ENCODE measurements around the gene CLIC5.

DNA sequence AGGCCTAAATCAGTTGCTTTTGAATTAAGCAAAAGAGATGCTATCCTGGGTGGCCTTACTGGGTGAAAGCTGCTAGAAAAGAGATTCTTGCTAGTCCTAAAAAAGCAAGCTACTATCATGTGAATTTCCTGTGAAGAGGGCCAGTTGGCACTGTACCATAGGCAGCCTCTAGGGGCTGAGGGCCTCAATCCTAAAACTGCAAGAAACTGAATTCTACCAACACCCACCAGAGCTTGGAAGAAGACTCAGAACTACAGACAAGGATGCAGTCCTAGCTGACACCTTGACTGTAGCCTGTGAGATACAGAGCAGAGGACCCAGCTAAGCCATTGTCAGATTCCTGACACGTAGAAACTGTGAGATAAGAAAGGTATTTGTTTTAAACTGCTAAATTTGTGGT is 24.5 kb downstream of the CLIC5 start:
- TF ChIP-seq, protein P1, sequence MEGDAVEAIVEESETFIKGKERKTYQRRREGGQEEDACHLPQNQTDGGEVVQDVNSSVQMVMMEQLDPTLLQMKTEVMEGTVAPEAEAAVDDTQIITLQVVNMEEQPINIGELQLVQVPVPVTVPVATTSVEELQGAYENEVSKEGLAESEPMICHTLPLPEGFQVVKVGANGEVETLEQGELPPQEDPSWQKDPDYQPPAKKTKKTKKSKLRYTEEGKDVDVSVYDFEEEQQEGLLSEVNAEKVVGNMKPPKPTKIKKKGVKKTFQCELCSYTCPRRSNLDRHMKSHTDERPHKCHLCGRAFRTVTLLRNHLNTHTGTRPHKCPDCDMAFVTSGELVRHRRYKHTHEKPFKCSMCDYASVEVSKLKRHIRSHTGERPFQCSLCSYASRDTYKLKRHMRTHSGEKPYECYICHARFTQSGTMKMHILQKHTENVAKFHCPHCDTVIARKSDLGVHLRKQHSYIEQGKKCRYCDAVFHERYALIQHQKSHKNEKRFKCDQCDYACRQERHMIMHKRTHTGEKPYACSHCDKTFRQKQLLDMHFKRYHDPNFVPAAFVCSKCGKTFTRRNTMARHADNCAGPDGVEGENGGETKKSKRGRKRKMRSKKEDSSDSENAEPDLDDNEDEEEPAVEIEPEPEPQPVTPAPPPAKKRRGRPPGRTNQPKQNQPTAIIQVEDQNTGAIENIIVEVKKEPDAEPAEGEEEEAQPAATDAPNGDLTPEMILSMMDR (IDR thresholded peaks at IDR 0.05), result no peak
- TF ChIP-seq POLR2A (IDR thresholded peaks at IDR 0.05), result no peak
